ENCODE measurements around the gene GON7.

GRCh38 chr14:93232159-93232558 lies 25.3 kb upstream of the GON7 start:
- TF ChIP-seq POLR2A (IDR thresholded peaks at IDR 0.05) (no peak), CTCF (IDR thresholded peaks at IDR 0.05) (no peak)
